Endodermal cell (in vitro differentiated cells): ENCODE measurements around the gene AQP4. TPM values are rescaled to one million over a fixed set of nuclear protein-coding genes. Genes with fewer than 3 reads are reported as not detected.

Source experiments
- DNase-seq: peaks from one replicate; pipeline ENCODE4 v3.0.0-alpha.2; 2017
- H3K27ac ChIP-seq: 2 replicates; pipeline ENCODE4 v1.5.1; 2013; ENCODE audit warnings: mild to moderate bottlenecking, low read depth, low read length, moderate library complexity
- H3K27me3 ChIP-seq: 2 replicates; pipeline ENCODE4 v1.6.1; 2013; ENCODE audit warnings: mild to moderate bottlenecking, low read length, moderate library complexity; ENCODE audit not compliant: insufficient read depth, control insufficient read depth, poor library complexity, severe bottlenecking
- H3K36me3 ChIP-seq: 2 replicates; pipeline ENCODE4 v1.7.0; 2013; ENCODE audit warnings: mild to moderate bottlenecking, low read length, moderate library complexity; ENCODE audit not compliant: control insufficient read depth, insufficient read depth
- H3K4me1 ChIP-seq: one replicate; pipeline ENCODE4 v1.7.0; 2013; ENCODE audit warnings: low read length; ENCODE audit not compliant: control insufficient read depth, insufficient read depth
- H3K4me3 ChIP-seq: 2 replicates; pipeline ENCODE4 v1.5.1; 2013; ENCODE audit warnings: mild to moderate bottlenecking, low read length, moderate library complexity
- H3K9ac ChIP-seq: 2 replicates; pipeline ENCODE4 v1.6.1; 2013; ENCODE audit warnings: mild to moderate bottlenecking, low read length, moderate library complexity; ENCODE audit not compliant: poor library complexity, severe bottlenecking; ENCODE audit errors: extremely low read depth
- H3K9me3 ChIP-seq: 2 replicates; pipeline ENCODE4 v1.6.1; 2013; ENCODE audit warnings: mild to moderate bottlenecking, low read length, moderate library complexity; ENCODE audit not compliant: control insufficient read depth
- H3K27ac Mint-ChIP-seq: 2 replicates; pipeline ENCODE4 v1.8.0; 2020; ENCODE audit warnings: mixed read lengths
- H3K27me3 Mint-ChIP-seq: 2 replicates; pipeline ENCODE4 v1.8.0; 2021; ENCODE audit warnings: mild to moderate bottlenecking, mixed read lengths; ENCODE audit not compliant: insufficient read depth
- H3K36me3 Mint-ChIP-seq: 2 replicates; pipeline ENCODE4 v1.8.0; 2020; ENCODE audit warnings: low read depth, mixed read lengths
- H3K4me1 Mint-ChIP-seq: 2 replicates; pipeline ENCODE4 v1.8.0; 2020; ENCODE audit warnings: mixed read lengths
- H3K4me3 Mint-ChIP-seq: 2 replicates; pipeline ENCODE4 v1.8.0; 2020; ENCODE audit warnings: mild to moderate bottlenecking, moderate library complexity, mixed read lengths
- H3K9me3 Mint-ChIP-seq: 2 replicates; pipeline ENCODE4 v1.8.0; 2020; ENCODE audit warnings: mild to moderate bottlenecking, mixed read lengths
- WGBS, 2 experiments: methylation state at CpG; one replicate each; pipeline versions ENCODE4 v1.1.5 to v1.1.7; 2013; ENCODE audit warnings: missing lambda C conversion rate in 2 of 2, mixed read lengths in 1 of 2; ENCODE audit not compliant: insufficient coverage in 1 of 2, insufficient read length in 1 of 2; 5-methylcytosine and 5-hydroxymethylcytosine counted together
- total RNA-seq, 2 donors: library from RNA; stranded (reverse); fragmentation: NEBNext Ultra II Directional in 1 of 2; extraction: Animal tissue kit (Norgen Biotek cat#: 25700) in 1 of 2; gene quantifications; 2 replicates in 1 of 2; 3 replicates in 1 of 2; pipeline ENCODE4 v1.2.1, GENCODE V29; 2021
- TF ChIP-seq, protein P1 (sequence below): fragments of 200-600 bp; sonication (generic); conservative IDR thresholded peaks from 2 replicates; pipeline ENCODE4 v1.5.0; 2021; ENCODE audit warnings: antibody characterized with exemption, mild to moderate bottlenecking

The AQP4 gene
- total RNA-seq, 2 donors from 2014 or later, result 2.1 to 10.2 TPM

DNA sequence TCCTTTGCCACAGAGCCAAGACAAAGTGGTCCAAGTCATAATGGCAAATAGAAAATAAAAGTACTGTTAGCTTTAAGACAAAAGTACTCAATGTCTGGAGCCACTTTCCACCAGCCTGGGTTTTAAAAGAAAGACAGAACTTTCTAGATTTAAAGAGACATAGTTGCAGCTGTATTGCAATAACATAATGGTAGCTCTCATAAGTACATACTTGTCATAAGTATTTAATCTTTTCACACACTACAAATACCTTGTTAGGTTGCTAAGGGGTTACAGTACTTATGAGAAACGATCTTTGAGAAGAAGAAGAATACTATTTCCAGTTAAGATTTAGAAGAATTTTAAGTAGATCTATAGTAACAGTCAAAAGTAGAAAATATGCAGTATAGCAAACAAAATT is 28.9 kb upstream of the AQP4 start:
- no peak overlapping the region for H3K4me3 ChIP-seq
- Mint-ChIP-seq H3K27ac (no peak overlapping the region), H3K4me1 (no peaks in the 10 kb centered on the region), H3K9me3 (no peaks in the 10 kb centered on the region), H3K4me3 (no peak overlapping the region), H3K27me3 (no peaks in the 10 kb centered on the region), H3K36me3 (no peaks in the 10 kb centered on the region)
- H3K4me1 ChIP-seq, result no peaks in the 10 kb centered on the region
- H3K27ac ChIP-seq, result no peak overlapping the region
- H3K27me3 ChIP-seq, result no peaks in the 10 kb centered on the region
- TF ChIP-seq, protein P1, sequence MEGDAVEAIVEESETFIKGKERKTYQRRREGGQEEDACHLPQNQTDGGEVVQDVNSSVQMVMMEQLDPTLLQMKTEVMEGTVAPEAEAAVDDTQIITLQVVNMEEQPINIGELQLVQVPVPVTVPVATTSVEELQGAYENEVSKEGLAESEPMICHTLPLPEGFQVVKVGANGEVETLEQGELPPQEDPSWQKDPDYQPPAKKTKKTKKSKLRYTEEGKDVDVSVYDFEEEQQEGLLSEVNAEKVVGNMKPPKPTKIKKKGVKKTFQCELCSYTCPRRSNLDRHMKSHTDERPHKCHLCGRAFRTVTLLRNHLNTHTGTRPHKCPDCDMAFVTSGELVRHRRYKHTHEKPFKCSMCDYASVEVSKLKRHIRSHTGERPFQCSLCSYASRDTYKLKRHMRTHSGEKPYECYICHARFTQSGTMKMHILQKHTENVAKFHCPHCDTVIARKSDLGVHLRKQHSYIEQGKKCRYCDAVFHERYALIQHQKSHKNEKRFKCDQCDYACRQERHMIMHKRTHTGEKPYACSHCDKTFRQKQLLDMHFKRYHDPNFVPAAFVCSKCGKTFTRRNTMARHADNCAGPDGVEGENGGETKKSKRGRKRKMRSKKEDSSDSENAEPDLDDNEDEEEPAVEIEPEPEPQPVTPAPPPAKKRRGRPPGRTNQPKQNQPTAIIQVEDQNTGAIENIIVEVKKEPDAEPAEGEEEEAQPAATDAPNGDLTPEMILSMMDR, result no peak
- H3K36me3 ChIP-seq, result no peaks in the 10 kb centered on the region
- WGBS, 2 experiments, result no CpG with 5 or more reads among the region's 1 CpG
- H3K9ac ChIP-seq, result no peak overlapping the region
- no peak for DNase-seq
- no peaks in the 10 kb centered on the region for H3K9me3 ChIP-seq

DNA sequence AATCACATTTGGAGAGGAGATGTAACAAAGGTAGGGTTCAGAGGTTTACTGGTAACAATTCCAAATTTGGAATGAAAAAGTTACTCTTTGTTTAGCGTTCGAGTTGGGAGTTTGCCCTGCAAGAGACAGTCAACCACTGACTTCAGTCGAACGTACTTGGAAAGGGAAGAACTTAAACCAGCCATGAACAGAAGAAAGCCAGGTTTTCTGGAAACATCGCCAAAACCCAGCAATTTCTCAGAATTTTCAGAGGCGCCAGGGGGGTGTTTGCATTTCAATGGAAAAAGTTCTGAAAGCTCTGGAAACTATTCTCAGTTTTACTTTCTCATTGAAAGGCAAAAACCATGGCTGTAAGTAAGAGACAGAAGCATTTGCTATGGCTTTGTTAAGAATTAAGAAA is 28.5 kb upstream of the AQP4 start:
- H3K9ac ChIP-seq, result no peak overlapping the region
- H3K4me1 ChIP-seq, result no peaks in the 10 kb centered on the region
- H3K27ac ChIP-seq, result no peak overlapping the region
- WGBS, 2 experiments, result 19 to 34% methylated on average over 6 of the region's 6 CpGs
- H3K36me3 ChIP-seq, result no peaks in the 10 kb centered on the region
- TF ChIP-seq, protein P1, result no peak
- Mint-ChIP-seq H3K9me3 (no peaks in the 10 kb centered on the region), H3K27ac (no peak overlapping the region), H3K36me3 (no peaks in the 10 kb centered on the region), H3K27me3 (no peaks in the 10 kb centered on the region), H3K4me1 (no peaks in the 10 kb centered on the region), H3K4me3 (no peak overlapping the region)
- peak; percentile 44 for DNase-seq
- no peak overlapping the region for H3K4me3 ChIP-seq
- H3K9me3 ChIP-seq, result no peaks in the 10 kb centered on the region
- H3K27me3 ChIP-seq, result no peaks in the 10 kb centered on the region

DNA sequence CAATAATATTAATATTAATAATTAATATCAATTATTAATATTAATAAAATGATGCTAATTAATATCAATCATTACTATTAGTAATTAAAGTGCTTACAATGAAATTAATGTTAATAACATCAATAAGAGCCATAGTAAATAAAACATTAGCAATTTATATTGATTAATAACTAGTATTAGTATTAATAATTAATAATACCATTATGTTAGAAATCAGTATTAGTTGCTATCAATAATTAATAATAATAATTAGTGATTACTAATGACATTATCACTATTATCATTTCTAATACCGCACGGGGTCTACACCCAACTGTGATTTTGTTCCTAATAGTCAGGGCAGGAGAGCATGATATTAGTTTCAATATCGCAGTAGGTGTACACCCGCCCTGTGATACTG is 22.8 kb upstream of the AQP4 start:
- Histone ChIP-seq H3K4me1 (no peaks in the 10 kb centered on the region), H3K4me3 (no peak overlapping the region), H3K27ac (no peak overlapping the region), H3K9me3 (no peaks in the 10 kb centered on the region), H3K27me3 (no peaks in the 10 kb centered on the region), H3K9ac (no peak overlapping the region), H3K36me3 (no peaks in the 10 kb centered on the region)
- Mint-ChIP-seq H3K27me3 (peaks cover 10% of the 10 kb centered on the region), H3K36me3 (no peaks in the 10 kb centered on the region), H3K4me3 (no peak overlapping the region), H3K27ac (no peak overlapping the region), H3K9me3 (no peaks in the 10 kb centered on the region), H3K4me1 (no peaks in the 10 kb centered on the region)
- WGBS, 2 experiments, result 91 to 100% methylated on average over 2 to 4 of the region's 4 CpGs
- TF ChIP-seq, protein P1, result no peak
- DNase-seq, result no peak
